Smooth muscle cell (in vitro differentiated cells): Measurements from ENCODE around the gene TMEM218. TPM values are rescaled to one million over a fixed set of nuclear protein-coding genes. Genes with fewer than 3 reads are reported as not detected.

ENCODE experiments used
- DNase-seq: peaks from one replicate; lab custom pipeline; 2025; ENCODE audit not compliant: unreplicated experiment; lab: John Stamatoyannopoulos, UW
- H2AFZ ChIP-seq: fragments of 200-600 bp; sonication (generic); 2 replicates; pipeline ENCODE4 v1.6.0; 2016; ENCODE audit warnings: antibody characterized with exemption, low read depth, mild to moderate bottlenecking
- H3F3A ChIP-seq: fragments of 200-600 bp; sonication (generic); 2 replicates; pipeline ENCODE4 v1.6.0; 2017; ENCODE audit warnings: antibody characterized with exemption, low read depth
- H3K27ac ChIP-seq: fragments of 200-600 bp; sonication (generic); 2 replicates; pipeline ENCODE4 v1.5.1; 2016; ENCODE audit warnings: low read depth, mild to moderate bottlenecking
- H3K27me3 ChIP-seq: fragments of 200-600 bp; sonication (generic); 2 replicates; pipeline ENCODE4 v1.6.1; 2016; ENCODE audit warnings: low read depth, mild to moderate bottlenecking
- H3K36me3 ChIP-seq: fragments of 200-600 bp; sonication (generic); 2 replicates; pipeline ENCODE4 v1.5.1; 2016; ENCODE audit warnings: low read depth
- H3K4me1 ChIP-seq: fragments of 200-600 bp; sonication (generic); 2 replicates; pipeline ENCODE4 v1.5.1; 2016; ENCODE audit warnings: low read depth
- H3K4me2 ChIP-seq: fragments of 200-600 bp; sonication (generic); 2 replicates; pipeline ENCODE4 v1.6.0; 2016; ENCODE audit warnings: mild to moderate bottlenecking
- H3K4me3 ChIP-seq: fragments of 200-600 bp; sonication (generic); 2 replicates; pipeline ENCODE4 v1.5.1; 2016; ENCODE audit warnings: mild to moderate bottlenecking
- H3K79me2 ChIP-seq: fragments of 200-600 bp; sonication (generic); 2 replicates; pipeline ENCODE4 v1.6.0; 2016; ENCODE audit warnings: low read depth, mild to moderate bottlenecking
- H3K9ac ChIP-seq: fragments of 200-600 bp; sonication (generic); 2 replicates; pipeline ENCODE4 v1.6.0; 2016; ENCODE audit warnings: low read depth
- H3K9me3 ChIP-seq: fragments of 200-600 bp; sonication (generic); replicated peaks from 2 replicates; pipeline ENCODE4 v1.5.1; 2016; ENCODE audit warnings: low read depth
- H4K20me1 ChIP-seq: fragments of 200-600 bp; sonication (generic); 2 replicates; pipeline ENCODE4 v1.6.0; 2016; ENCODE audit warnings: low read depth
- CTCF ChIP-seq: fragments of 200-600 bp; sonication (generic); IDR thresholded peaks from 2 replicates; pipeline ENCODE4 v1.5.1; 2017; ENCODE audit warnings: borderline replicate concordance, mild to moderate bottlenecking, antibody characterized with exemption; ENCODE audit not compliant: insufficient read depth, poor library complexity, severe bottlenecking
- WGBS: methylation state at CpG from one replicate; pipeline ENCODE4 v1.1.7; 2016; ENCODE audit warnings: low lambda C conversion rate; 5-methylcytosine and 5-hydroxymethylcytosine counted together
- polyA plus RNA-seq: library from polyadenylated mRNA; unstranded; fragments of >200 nt; fragmentation: Nextera tagmentation; extraction: Ambion mirVana; gene quantifications from 2 replicates; pipeline ENCODE4 v1.2.1, GENCODE V29; 2016
- total RNA-seq: library from RNA; depleted of rRNA; stranded (reverse); fragments of >200 nt; gene quantifications from 2 replicates; pipeline ENCODE4 v1.2.3, GENCODE V29; 2014

The TMEM218 gene
- total and polyA plus RNA-seq, 2 experiments from 2014 or later = 22.1 to 30.7 TPM

GRCh38 chr11:125124618-125124992 lies 13.2 kb upstream of the TMEM218 start:
- 94% methylated on average over 4 of the region's 4 CpGs for WGBS
- no peak overlapping the region for H3K9ac ChIP-seq

GRCh38 chr11:125123947-125124617 lies 12.7 kb upstream of the TMEM218 start:
- Histone ChIP-seq H3K79me2 (no peaks in the 10 kb centered on the region), H4K20me1 (no peaks in the 10 kb centered on the region), H2AFZ (peak overlapping the region; percentile 69), H3K4me1 (no peaks in the 10 kb centered on the region), H3K4me3 (no peak overlapping the region), H3K4me2 (peak overlapping the region; percentile 41), H3K36me3 (no peaks in the 10 kb centered on the region), H3K27me3 (no peaks in the 10 kb centered on the region), H3K9ac (no peak overlapping the region), H3K27ac (no peak overlapping the region), H3F3A (no peaks in the 10 kb centered on the region), H3K9me3 (no peaks in the 10 kb centered on the region)
- WGBS = 67% methylated on average over 10 of the region's 10 CpGs
- DNase-seq = no peak
- TF ChIP-seq CTCF = peak; percentile 35

More at GRCh38 chr11:125124618-125124992, 13.2 kb upstream of the TMEM218 start:
- Histone ChIP-seq H3K27me3 (no peaks in the 10 kb centered on the region), H3K9me3 (no peaks in the 10 kb centered on the region), H3F3A (no peaks in the 10 kb centered on the region), H4K20me1 (no peaks in the 10 kb centered on the region), H3K27ac (no peak overlapping the region), H3K79me2 (no peaks in the 10 kb centered on the region), H2AFZ (no peak overlapping the region), H3K36me3 (no peaks in the 10 kb centered on the region), H3K4me3 (no peak overlapping the region), H3K4me2 (no peak overlapping the region), H3K4me1 (peaks cover 2% of the 10 kb centered on the region)
- no peak for DNase-seq
- no peak for TF ChIP-seq CTCF

- Histone ChIP-seq H3K4me1 (no peaks in the 10 kb centered on the region), H3F3A (no peaks in the 10 kb centered on the region), H2AFZ (peak overlapping the region; percentile 69), H3K79me2 (no peaks in the 10 kb centered on the region), H3K27me3 (no peaks in the 10 kb centered on the region), H3K9me3 (no peaks in the 10 kb centered on the region), H3K27ac (no peak overlapping the region), H3K4me2 (no peak overlapping the region), H3K9ac (no peak overlapping the region), H3K4me3 (no peak overlapping the region), H4K20me1 (no peaks in the 10 kb centered on the region), H3K36me3 (no peaks in the 10 kb centered on the region)
- no peak for DNase-seq
- TF ChIP-seq CTCF = no peak
- 87% methylated on average over 4 of the region's 4 CpGs for WGBS
These were observed 11.9 kb upstream of the TMEM218 start for GRCh38 chr11:125123194-125123946.
